Tibial nerve (tissue), 4 donors: ENCODE results near the gene HADH. TPM values are rescaled to one million over a fixed set of nuclear protein-coding genes. Genes with fewer than 3 reads are reported as not detected.

Source experiments
- DNase-seq, 2 donors: peaks; one replicate each; pipeline ENCODE4 v3.0.0-alpha.2; 2019; ENCODE audit warnings: low spot score in 2 of 2
- H3K27ac ChIP-seq, 4 donors: fragments of 200-600 bp; sonication (generic) in 3 of 4; one replicate each; pipeline ENCODE4 v1.5.1; 2017 to 2019; ENCODE audit warnings: mild to moderate bottlenecking in 1 of 4
- H3K27me3 ChIP-seq, 2 donors: fragments of 200-600 bp; sonication (generic) in 1 of 2; one replicate each; pipeline versions ENCODE4 v1.5.1 to v1.6.0; 2017 to 2019
- H3K36me3 ChIP-seq, 3 donors: fragments of 200-600 bp; sonication (generic); one replicate each; pipeline ENCODE4 v1.5.1; 2018 to 2019
- H3K4me1 ChIP-seq, 4 donors: fragments of 200-600 bp; sonication (generic) in 3 of 4; one replicate each; pipeline ENCODE4 v1.5.1; 2017 to 2019
- H3K4me3 ChIP-seq, 4 donors: fragments of 200-600 bp; sonication (generic) in 3 of 4; one replicate each; pipeline ENCODE4 v1.5.1; 2017 to 2019; ENCODE audit warnings: mild to moderate bottlenecking in 1 of 4, moderate library complexity in 1 of 4
- H3K9me3 ChIP-seq, 4 donors: fragments of 200-600 bp; sonication (generic) in 3 of 4; one replicate each; pipeline ENCODE4 v1.5.1; 2017 to 2019
- CTCF ChIP-seq, 5 experiments: fragments of 200-600 bp in 3 of 5; fragments of 450-650 bp in 2 of 5; sonication (generic) in 3 of 5; IDR thresholded peaks; one replicate each; pipeline ENCODE4 v1.5.1; 2016 to 2019; ENCODE audit warnings: antibody characterized with exemption in 5 of 5, mild to moderate bottlenecking in 3 of 5, moderate library complexity in 2 of 5
- EP300 ChIP-seq, 2 donors: sonication (generic); formaldehyde crosslinking; IDR thresholded peaks; one replicate each; pipeline ENCODE4 v1.6.1; 2017; ENCODE audit warnings: antibody characterized with exemption in 2 of 2, mild to moderate bottlenecking in 1 of 2
- POLR2A ChIP-seq, 2 donors: fragments of 450-650 bp; IDR thresholded peaks; one replicate each; pipeline ENCODE4 v1.6.1; 2017; ENCODE audit warnings: antibody characterized with exemption in 2 of 2, mild to moderate bottlenecking in 2 of 2, moderate library complexity in 2 of 2
- WGBS, 2 donors: methylation state at CpG; one replicate each; pipeline ENCODE4 v1.1.5; 2018; 5-methylcytosine and 5-hydroxymethylcytosine counted together
- total RNA-seq, 4 donors: library from RNA; depleted of rRNA; stranded (reverse); fragments of >200 nt; gene quantifications; one replicate each; pipeline ENCODE4 v1.1.0, GENCODE V29; 2016

Gene HADH
- total RNA-seq, 4 donors from 2014 or later, result 42.2 to 107 (median 55.9) TPM

DNA sequence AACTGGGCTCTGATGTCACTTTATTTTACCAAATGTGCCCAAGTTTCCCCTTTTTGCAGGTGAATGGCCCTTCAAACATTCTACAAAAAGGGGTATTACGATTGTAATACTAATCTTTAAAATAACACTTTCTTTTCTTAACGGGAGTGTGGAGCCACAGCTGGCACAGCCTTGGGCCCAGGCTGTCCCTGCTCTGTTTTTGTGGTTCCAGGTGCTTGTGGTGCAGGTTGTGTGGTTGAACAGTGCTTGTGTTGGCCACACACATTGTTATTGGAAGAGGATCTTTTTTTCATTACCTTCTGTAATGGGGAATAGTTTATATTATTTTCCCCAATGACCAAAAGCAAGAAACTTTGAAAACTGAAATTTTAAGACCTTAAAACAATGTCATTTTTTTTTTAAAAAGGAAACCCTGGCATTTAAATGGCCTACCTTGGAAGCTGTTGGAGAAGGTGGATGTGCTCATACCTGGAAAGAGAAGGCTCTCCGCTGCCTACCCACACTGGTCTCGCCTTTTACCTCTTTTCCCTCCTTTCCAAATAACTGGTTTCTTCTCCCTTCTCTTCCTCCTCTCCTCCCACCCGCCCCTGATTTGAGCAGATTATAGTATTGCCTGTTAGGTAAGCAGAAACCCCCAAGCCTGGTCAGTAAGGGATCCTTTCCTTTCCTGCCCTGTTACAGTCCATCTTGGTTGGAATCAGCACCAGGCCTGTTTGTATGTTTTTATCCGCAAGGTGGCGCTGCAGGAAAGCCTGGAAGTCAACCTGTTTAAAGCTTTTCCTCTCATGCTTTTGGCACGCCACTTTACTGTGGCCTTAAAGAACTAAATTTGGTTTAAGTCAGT lies 28.6 kb downstream of the HADH start:
- WGBS, 2 donors, result 35 to 37% methylated on average over 8 of the region's 8 CpGs
- no peak overlapping the region for H3K4me3 ChIP-seq
- peaks cover 0 to 74% (median 5%) of the 10 kb centered on the region in 3 donors for H3K36me3 ChIP-seq
- H3K9me3 ChIP-seq, result no peaks in the 10 kb centered on the region
- no peaks in the 10 kb centered on the region for H3K27me3 ChIP-seq
- no peak for TF ChIP-seq POLR2A (IDR thresholded peaks at IDR 0.05)
- peak; percentile 70 to 79 (median 78) for TF ChIP-seq CTCF (IDR thresholded peaks at IDR 0.05)
- peak; percentile 78 to 96 for DNase-seq
- H3K4me1 ChIP-seq, result peaks cover 0 to 6% (median 0%) of the 10 kb centered on the region in 4 donors
- no peak overlapping the region for H3K27ac ChIP-seq

GRCh38 chr4:108018884-108019187 lies 29.1 kb downstream of the HADH start:
- Histone ChIP-seq H3K4me1 (peaks cover 0 to 6% (median 0%) of the 10 kb centered on the region in 4 donors), H3K27me3 (no peaks in the 10 kb centered on the region), H3K36me3 (peaks cover 0 to 79% (median 5%) of the 10 kb centered on the region in 3 donors), H3K27ac (no peak overlapping the region), H3K4me3 (no peak overlapping the region), H3K9me3 (no peaks in the 10 kb centered on the region)
- no peak for TF ChIP-seq CTCF (IDR thresholded peaks at IDR 0.05)
- DNase-seq, result no peak
- 47 to 48% methylated on average over 2 of the region's 2 CpGs for WGBS, 2 donors

- Histone ChIP-seq H3K27me3 (no peaks in the 10 kb centered on the region), H3K4me1 (no peaks in the 10 kb centered on the region), H3K9me3 (no peaks in the 10 kb centered on the region), H3K27ac (no peak overlapping the region), H3K36me3 (peaks cover 0 to 91% (median 5%) of the 10 kb centered on the region in 3 donors), H3K4me3 (no peak overlapping the region)
- TF ChIP-seq CTCF (IDR thresholded peaks at IDR 0.05), result no peak
- TF ChIP-seq EP300 (IDR thresholded peaks at IDR 0.05), result no peak
- no peak for TF ChIP-seq POLR2A (IDR thresholded peaks at IDR 0.05)
- DNase-seq, result no peak
- WGBS, 2 donors, result 81 to 85% methylated on average over 5 of the region's 5 CpGs
Observed at GRCh38 chr4:108024085-108024877, 34.6 kb downstream of the HADH start.

- no peak overlapping the region for H3K27ac ChIP-seq
- H3K27me3 ChIP-seq, result no peaks in the 10 kb centered on the region
- H3K4me1 ChIP-seq, result no peaks in the 10 kb centered on the region
- no peaks in the 10 kb centered on the region for H3K9me3 ChIP-seq
- DNase-seq, result no peak
- H3K36me3 ChIP-seq, result peaks cover 0 to 91% (median 5%) of the 10 kb centered on the region in 3 donors
- TF ChIP-seq POLR2A (IDR thresholded peaks at IDR 0.05), result no peak
- TF ChIP-seq EP300 (IDR thresholded peaks at IDR 0.05), result no peak
- no peak for TF ChIP-seq CTCF (IDR thresholded peaks at IDR 0.05)
- H3K4me3 ChIP-seq, result no peak overlapping the region
Observed at GRCh38 chr4:108024878-108025165, 35.1 kb downstream of the HADH start.

- no peak for DNase-seq
- H3K36me3 ChIP-seq, result peaks cover 0 to 89% (median 2%) of the 10 kb centered on the region in 3 donors
- no peak for TF ChIP-seq POLR2A (IDR thresholded peaks at IDR 0.05)
- TF ChIP-seq EP300 (IDR thresholded peaks at IDR 0.05), result no peak
- no peak for TF ChIP-seq CTCF (IDR thresholded peaks at IDR 0.05)
- H3K4me1 ChIP-seq, result no peaks in the 10 kb centered on the region
- WGBS, 2 donors, result 83 to 87% methylated on average over 9 of the region's 9 CpGs
- H3K27ac ChIP-seq, result no peak overlapping the region
- H3K27me3 ChIP-seq, result no peaks in the 10 kb centered on the region
- no peaks in the 10 kb centered on the region for H3K9me3 ChIP-seq
- no peak overlapping the region for H3K4me3 ChIP-seq
Observed at GRCh38 chr4:108029016-108029720, 39.5 kb downstream of the HADH start.
